Measurements from ENCODE around the gene GIMAP4.
"Not testable (repeated sequence)": the region's sequence is repeated elsewhere in the genome, so short reads cannot be mapped to it uniquely, and the experiment has no call there.

The GIMAP4 gene

GRCh38 chr7:150567169-150567568, at the start of gene GIMAP4:
Gene GIMAP4 (plus strand): TSS chr7:150567390. CDS start chr7:150569902, 2,512 bp downstream.
- TF ChIP-seq, protein P1, sequence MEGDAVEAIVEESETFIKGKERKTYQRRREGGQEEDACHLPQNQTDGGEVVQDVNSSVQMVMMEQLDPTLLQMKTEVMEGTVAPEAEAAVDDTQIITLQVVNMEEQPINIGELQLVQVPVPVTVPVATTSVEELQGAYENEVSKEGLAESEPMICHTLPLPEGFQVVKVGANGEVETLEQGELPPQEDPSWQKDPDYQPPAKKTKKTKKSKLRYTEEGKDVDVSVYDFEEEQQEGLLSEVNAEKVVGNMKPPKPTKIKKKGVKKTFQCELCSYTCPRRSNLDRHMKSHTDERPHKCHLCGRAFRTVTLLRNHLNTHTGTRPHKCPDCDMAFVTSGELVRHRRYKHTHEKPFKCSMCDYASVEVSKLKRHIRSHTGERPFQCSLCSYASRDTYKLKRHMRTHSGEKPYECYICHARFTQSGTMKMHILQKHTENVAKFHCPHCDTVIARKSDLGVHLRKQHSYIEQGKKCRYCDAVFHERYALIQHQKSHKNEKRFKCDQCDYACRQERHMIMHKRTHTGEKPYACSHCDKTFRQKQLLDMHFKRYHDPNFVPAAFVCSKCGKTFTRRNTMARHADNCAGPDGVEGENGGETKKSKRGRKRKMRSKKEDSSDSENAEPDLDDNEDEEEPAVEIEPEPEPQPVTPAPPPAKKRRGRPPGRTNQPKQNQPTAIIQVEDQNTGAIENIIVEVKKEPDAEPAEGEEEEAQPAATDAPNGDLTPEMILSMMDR (IDR thresholded peaks at IDR 0.05; ENCODE audit: control insufficient read depth, insufficient read depth, low read depth, low read length, missing control alignments), result no peak
- no peak within 1 kb of the TSS for H3K4me3 ChIP-seq (ENCODE audit: control insufficient read depth, low read depth, low read length)
- no peak for DNase-seq (ENCODE audit: low read depth)

DNA sequence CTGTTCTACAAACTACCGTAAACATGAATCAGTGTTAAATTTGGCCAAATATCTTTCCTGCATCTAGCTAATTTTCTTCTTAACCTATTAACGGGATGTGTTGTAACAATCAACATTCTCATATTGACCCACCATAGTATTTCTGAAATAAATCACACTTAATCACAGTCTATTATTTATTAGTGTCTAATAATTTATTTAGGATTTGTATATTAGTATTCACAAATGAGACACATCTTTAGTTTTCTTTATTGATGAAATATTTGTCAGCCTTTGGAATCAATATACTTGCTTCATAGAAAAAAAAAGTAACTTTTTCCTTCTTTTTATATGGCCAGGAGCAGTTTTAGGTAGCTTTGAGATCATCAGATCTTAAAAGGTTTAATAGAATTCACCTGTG, 47.9 kb upstream of the GIMAP4 start:
- H3K4me3 ChIP-seq (ENCODE audit: control insufficient read depth, low read depth, low read length), result no peak overlapping the region
- TF ChIP-seq, protein P1 (IDR thresholded peaks at IDR 0.05; ENCODE audit: control insufficient read depth, insufficient read depth, low read depth, low read length, missing control alignments), result no peak
- no peak for DNase-seq (ENCODE audit: low read depth)

DNA sequence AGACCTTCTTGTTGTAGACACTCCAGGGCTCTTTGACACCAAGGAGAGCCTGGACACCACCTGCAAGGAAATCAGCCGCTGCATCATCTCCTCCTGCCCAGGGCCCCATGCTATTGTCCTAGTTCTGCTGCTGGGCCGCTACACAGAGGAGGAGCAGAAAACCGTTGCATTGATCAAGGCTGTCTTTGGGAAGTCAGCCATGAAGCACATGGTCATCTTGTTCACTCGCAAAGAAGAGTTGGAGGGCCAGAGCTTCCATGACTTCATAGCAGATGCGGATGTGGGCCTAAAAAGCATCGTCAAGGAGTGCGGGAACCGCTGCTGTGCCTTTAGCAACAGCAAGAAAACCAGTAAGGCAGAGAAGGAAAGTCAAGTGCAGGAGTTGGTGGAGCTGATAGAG, 47.0 kb upstream of the GIMAP4 start:
- no peak overlapping the region for H3K4me3 ChIP-seq (ENCODE audit: control insufficient read depth, low read depth, low read length)
- no peak for DNase-seq (ENCODE audit: low read depth)
- TF ChIP-seq, protein P1 (IDR thresholded peaks at IDR 0.05; ENCODE audit: control insufficient read depth, insufficient read depth, low read depth, low read length, missing control alignments), result no peak

GRCh38 chr7:150522931-150523330, 44.3 kb upstream of the GIMAP4 start:
- H3K4me3 ChIP-seq (ENCODE audit: control insufficient read depth, low read depth, low read length); DNase-seq (ENCODE audit: low read depth): not testable (repeated sequence)

DNA sequence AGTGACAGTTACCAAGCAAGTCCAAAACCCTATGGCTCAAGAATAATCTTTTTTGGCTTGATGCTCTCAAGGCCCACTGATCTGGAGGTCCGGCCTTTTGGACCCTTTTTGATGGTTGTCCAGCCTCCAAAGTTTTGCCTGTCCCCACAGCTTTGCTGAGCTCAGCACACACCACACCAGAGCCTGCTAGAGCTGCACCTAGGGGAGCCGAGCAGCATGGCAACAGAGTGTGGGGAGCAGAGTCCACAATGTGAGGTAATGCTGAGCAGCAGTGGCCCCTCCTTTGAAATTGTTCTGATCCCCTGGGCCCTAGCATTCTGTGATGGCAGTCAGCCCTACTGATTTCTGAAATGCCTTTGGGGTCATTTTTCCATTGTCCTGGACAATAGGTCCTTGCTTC, 43.2 kb upstream of the GIMAP4 start:
- H3K4me3 ChIP-seq (ENCODE audit: control insufficient read depth, low read depth, low read length), result no peak overlapping the region
- TF ChIP-seq, protein P1 (IDR thresholded peaks at IDR 0.05; ENCODE audit: control insufficient read depth, insufficient read depth, low read depth, low read length, missing control alignments), result no peak
- no peak for DNase-seq (ENCODE audit: low read depth)

DNA sequence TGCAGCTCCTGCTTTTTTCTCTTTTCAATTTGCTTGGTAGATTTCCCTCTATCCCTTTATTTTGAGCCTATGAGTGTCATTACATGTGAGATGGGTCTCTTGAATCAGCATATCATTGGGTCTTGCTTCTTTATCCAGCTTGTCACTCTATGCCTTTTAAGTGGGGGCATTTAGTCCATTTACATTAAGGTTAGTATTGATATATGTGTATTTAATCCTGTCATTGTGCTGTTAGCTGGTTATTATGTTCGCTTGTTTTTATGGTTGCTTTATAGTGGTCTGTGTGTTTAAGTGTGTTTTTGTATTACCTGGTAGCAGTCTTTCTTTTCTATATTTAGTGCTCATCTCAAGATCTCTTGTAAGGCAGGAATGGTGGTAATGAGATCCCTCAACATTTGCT, 35.5 kb upstream of the GIMAP4 start:
- H3K4me3 ChIP-seq (ENCODE audit: control insufficient read depth, low read depth, low read length), result no peak overlapping the region
- TF ChIP-seq, protein P1 (IDR thresholded peaks at IDR 0.05; ENCODE audit: control insufficient read depth, insufficient read depth, low read depth, low read length, missing control alignments), result no peak
- no peak for DNase-seq (ENCODE audit: low read depth)

DNA sequence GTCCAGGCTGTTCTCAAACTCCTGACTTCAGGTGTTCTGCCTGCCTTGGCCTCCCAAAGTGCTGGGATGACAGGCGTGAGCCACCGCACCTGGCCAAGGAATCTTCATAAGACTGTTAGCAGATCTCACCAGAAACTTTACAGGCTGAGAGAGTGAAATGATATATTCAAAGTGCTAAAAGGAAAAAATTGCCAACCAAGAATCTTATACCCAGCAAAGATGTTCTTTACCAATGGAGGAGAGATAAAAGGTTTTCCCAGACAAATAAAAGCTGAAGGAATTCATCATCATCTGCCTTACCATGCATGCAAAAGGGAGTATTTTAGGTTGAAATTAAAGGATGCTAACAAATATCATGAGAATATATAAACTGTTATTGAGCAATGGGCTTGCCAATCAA, 28.9 kb upstream of the GIMAP4 start:
- no peak for DNase-seq (ENCODE audit: low read depth)
- TF ChIP-seq, protein P1 (IDR thresholded peaks at IDR 0.05; ENCODE audit: control insufficient read depth, insufficient read depth, low read depth, low read length, missing control alignments), result no peak
- no peak overlapping the region for H3K4me3 ChIP-seq (ENCODE audit: control insufficient read depth, low read depth, low read length)
